ENCODE measurements around the gene KLHDC2.

Gene KLHDC2

DNA sequence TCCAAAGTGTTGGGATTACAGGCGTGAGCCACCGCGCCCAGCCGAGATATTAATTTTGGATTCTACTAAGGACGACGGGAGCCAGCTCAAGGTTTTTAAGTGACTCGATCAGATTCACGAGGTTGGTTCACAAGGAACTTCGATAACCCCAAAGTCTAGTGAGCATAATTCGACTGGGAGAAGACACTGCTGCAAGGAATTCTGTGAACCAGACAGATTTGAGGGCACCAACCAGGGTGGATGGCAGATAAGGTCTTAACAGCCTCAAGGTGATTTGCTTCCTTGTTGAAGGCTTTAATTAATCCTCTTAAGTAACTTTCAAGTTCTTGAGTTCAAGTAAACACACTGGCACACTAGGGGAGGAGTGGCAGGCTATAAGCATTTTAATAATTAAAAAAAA, 1.1 kb upstream of the KLHDC2 start:
- Histone ChIP-seq H3K27ac (ENCODE audit: extremely low read depth, low read depth, low read length) (peak overlapping the region; percentile 98), H3K9me3 (ENCODE audit: control insufficient read depth, insufficient read depth, low read depth, low read length) (no peaks in the 10 kb centered on the region), H3K36me3 (ENCODE audit: control insufficient read depth in 2 of 2, insufficient read depth in 1 of 2, low read length in 2 of 2) (peaks cover 0 to 3% of the 10 kb centered on the region in 2 experiments; a peak in 1 of 3 replicates), H3K4me1 (ENCODE audit: control insufficient read depth, insufficient read depth, low read length) (peaks cover 18% of the 10 kb centered on the region), H3K4me3 (ENCODE audit: low read depth, low read length) (peak overlapping the region; percentile 99)
- TF ChIP-seq ZNF555 (tag by site-specific recombination; conservative IDR thresholded peaks at IDR 0.05) (no peak), ZNF791 (tag by site-specific recombination; IDR thresholded peaks at IDR 0.05) (no peak), ZSCAN30 (tag by site-specific recombination; IDR thresholded peaks at IDR 0.05) (no peak), ZFP3 (tag by site-specific recombination; IDR thresholded peaks at IDR 0.05; ENCODE audit: low read depth) (no peak), ZNF701 (tag by site-specific recombination; IDR thresholded peaks at IDR 0.05) (no peak), ZNF521 (tag by site-specific recombination; IDR thresholded peaks at IDR 0.05) (no peak), ZNF548 (tag by site-specific recombination; IDR thresholded peaks at IDR 0.05) (no peak), SP7 (tag by site-specific recombination; IDR thresholded peaks at IDR 0.05) (no peak), ZFP37 (tag by site-specific recombination; IDR thresholded peaks at IDR 0.05) (no peak)
- CTCF ChIA-PET = interaction anchor here (1.1 to 1.4 kb wide), 2 partner anchors 8 to 132 kb away, joined by 3 to 8 read pairs; partner anchors contain the start of gene DNAAF2
- POLR2A ChIA-PET = interaction anchor here (1.0 to 3.9 kb wide), 10 partner anchors 28 to 180 kb away, joined by 3 to 22 read pairs (median 4); partner anchors contain the start of genes DNAAF2, LRR1, MGAT2 and POLE2

DNA sequence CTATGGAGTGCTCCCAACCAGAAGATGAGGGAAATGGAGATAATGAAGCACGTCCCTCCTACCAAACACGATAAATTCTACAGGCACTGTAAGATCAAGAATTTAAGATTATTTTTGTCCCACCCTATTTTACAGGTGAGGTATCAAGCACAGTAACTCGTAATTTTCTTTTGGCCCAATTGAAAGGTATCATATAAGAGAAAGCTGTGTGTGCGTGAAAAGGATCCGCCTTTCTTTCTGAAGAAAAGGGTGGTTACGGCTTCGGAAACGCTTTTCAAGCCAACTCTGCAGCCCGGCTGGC, 733 bp upstream of the KLHDC2 start:
- peak overlapping the region; percentile 99 for H3K4me3 ChIP-seq (ENCODE audit: low read depth, low read length)
- H3K4me1 ChIP-seq (ENCODE audit: control insufficient read depth, insufficient read depth, low read length) = peaks cover 18% of the 10 kb centered on the region
- H3K36me3 ChIP-seq (ENCODE audit: control insufficient read depth in 2 of 2, insufficient read depth in 1 of 2, low read length in 2 of 2) = peaks cover under 1 to 5% of the 10 kb centered on the region in 2 experiments; a peak in 2 of 3 replicates
- H3K9me3 ChIP-seq (ENCODE audit: control insufficient read depth, insufficient read depth, low read depth, low read length) = no peaks in the 10 kb centered on the region
- POLR2A ChIA-PET = interaction anchor here (0.6 to 3.9 kb wide), 15 partner anchors 9 to 181 kb away, joined by 3 to 22 read pairs (median 4); partner anchors contain the start of genes DNAAF2, LRR1, MGAT2 and POLE2
- CTCF ChIA-PET = interaction anchor here (0.8 to 1.4 kb wide), 5 partner anchors 8 to 314 kb away, joined by 3 to 8 read pairs (median 3); partner anchors contain the start of gene DNAAF2
- peak overlapping the region; percentile 98 for H3K27ac ChIP-seq (ENCODE audit: extremely low read depth, low read depth, low read length)
- no peak for TF ChIP-seq ZNF138 (tag by site-specific recombination; IDR thresholded peaks at IDR 0.05; ENCODE audit: borderline replicate concordance)
- TF ChIP-seq ZNF350 (tag by site-specific recombination; IDR thresholded peaks at IDR 0.05) = no peak
- no peak for TF ChIP-seq REPIN1 (tag by site-specific recombination; IDR thresholded peaks at IDR 0.05; ENCODE audit: low read depth)
- no peak for TF ChIP-seq ZNF837 (tag by site-specific recombination; IDR thresholded peaks at IDR 0.05)
- TF ChIP-seq, protein P1, sequence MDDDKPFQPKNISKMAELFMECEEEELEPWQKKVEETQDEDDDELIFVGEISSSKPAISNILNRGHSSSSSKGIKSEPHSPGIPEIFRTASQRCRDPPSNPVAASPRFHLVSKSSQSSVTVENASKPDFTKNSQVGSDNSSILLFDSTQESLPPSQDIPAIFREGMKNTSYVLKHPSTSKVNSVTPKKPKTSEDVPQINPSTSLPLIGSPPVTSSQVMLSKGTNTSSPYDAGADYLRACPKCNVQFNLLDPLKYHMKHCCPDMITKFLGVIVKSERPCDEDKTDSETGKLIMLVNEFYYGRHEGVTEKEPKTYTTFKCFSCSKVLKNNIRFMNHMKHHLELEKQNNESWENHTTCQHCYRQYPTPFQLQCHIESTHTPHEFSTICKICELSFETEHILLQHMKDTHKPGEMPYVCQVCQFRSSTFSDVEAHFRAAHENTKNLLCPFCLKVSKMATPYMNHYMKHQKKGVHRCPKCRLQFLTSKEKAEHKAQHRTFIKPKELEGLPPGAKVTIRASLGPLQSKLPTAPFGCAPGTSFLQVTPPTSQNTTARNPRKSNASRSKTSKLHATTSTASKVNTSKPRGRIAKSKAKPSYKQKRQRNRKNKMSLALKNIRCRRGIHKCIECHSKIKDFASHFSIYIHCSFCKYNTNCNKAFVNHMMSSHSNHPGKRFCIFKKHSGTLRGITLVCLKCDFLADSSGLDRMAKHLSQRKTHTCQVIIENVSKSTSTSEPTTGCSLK (tag by site-specific recombination; IDR thresholded peaks at IDR 0.05) = no peak
- TF ChIP-seq, protein P2, sequence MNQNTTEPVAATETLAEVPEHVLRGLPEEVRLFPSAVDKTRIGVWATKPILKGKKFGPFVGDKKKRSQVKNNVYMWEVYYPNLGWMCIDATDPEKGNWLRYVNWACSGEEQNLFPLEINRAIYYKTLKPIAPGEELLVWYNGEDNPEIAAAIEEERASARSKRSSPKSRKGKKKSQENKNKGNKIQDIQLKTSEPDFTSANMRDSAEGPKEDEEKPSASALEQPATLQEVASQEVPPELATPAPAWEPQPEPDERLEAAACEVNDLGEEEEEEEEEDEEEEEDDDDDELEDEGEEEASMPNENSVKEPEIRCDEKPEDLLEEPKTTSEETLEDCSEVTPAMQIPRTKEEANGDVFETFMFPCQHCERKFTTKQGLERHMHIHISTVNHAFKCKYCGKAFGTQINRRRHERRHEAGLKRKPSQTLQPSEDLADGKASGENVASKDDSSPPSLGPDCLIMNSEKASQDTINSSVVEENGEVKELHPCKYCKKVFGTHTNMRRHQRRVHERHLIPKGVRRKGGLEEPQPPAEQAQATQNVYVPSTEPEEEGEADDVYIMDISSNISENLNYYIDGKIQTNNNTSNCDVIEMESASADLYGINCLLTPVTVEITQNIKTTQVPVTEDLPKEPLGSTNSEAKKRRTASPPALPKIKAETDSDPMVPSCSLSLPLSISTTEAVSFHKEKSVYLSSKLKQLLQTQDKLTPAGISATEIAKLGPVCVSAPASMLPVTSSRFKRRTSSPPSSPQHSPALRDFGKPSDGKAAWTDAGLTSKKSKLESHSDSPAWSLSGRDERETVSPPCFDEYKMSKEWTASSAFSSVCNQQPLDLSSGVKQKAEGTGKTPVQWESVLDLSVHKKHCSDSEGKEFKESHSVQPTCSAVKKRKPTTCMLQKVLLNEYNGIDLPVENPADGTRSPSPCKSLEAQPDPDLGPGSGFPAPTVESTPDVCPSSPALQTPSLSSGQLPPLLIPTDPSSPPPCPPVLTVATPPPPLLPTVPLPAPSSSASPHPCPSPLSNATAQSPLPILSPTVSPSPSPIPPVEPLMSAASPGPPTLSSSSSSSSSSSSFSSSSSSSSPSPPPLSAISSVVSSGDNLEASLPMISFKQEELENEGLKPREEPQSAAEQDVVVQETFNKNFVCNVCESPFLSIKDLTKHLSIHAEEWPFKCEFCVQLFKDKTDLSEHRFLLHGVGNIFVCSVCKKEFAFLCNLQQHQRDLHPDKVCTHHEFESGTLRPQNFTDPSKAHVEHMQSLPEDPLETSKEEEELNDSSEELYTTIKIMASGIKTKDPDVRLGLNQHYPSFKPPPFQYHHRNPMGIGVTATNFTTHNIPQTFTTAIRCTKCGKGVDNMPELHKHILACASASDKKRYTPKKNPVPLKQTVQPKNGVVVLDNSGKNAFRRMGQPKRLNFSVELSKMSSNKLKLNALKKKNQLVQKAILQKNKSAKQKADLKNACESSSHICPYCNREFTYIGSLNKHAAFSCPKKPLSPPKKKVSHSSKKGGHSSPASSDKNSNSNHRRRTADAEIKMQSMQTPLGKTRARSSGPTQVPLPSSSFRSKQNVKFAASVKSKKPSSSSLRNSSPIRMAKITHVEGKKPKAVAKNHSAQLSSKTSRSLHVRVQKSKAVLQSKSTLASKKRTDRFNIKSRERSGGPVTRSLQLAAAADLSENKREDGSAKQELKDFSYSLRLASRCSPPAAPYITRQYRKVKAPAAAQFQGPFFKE (tag by site-specific recombination; IDR thresholded peaks at IDR 0.05; ENCODE audit: borderline replicate concordance) = no peak
- TF ChIP-seq ZNF600 (tag by site-specific recombination; IDR thresholded peaks at IDR 0.05) = no peak
- TF ChIP-seq, protein P3, sequence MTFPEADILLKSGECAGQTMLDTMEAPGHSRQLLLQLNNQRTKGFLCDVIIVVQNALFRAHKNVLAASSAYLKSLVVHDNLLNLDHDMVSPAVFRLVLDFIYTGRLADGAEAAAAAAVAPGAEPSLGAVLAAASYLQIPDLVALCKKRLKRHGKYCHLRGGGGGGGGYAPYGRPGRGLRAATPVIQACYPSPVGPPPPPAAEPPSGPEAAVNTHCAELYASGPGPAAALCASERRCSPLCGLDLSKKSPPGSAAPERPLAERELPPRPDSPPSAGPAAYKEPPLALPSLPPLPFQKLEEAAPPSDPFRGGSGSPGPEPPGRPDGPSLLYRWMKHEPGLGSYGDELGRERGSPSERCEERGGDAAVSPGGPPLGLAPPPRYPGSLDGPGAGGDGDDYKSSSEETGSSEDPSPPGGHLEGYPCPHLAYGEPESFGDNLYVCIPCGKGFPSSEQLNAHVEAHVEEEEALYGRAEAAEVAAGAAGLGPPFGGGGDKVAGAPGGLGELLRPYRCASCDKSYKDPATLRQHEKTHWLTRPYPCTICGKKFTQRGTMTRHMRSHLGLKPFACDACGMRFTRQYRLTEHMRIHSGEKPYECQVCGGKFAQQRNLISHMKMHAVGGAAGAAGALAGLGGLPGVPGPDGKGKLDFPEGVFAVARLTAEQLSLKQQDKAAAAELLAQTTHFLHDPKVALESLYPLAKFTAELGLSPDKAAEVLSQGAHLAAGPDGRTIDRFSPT (tag by site-specific recombination; IDR thresholded peaks at IDR 0.05) = no peak
- no peak for TF ChIP-seq SCRT1 (tag by site-specific recombination; IDR thresholded peaks at IDR 0.05; ENCODE audit: borderline replicate concordance)
- no peak for TF ChIP-seq ZNF830 (tag by site-specific recombination; IDR thresholded peaks at IDR 0.05; ENCODE audit: low read depth)
- TF ChIP-seq ZNF394 (tag by site-specific recombination; IDR thresholded peaks at IDR 0.05; ENCODE audit: borderline replicate concordance) = no peak
- TF ChIP-seq BCL11B (tag by site-specific recombination; IDR thresholded peaks at IDR 0.05; ENCODE audit: low read depth) = no peak
- TF ChIP-seq ZNF521 (tag by site-specific recombination; IDR thresholded peaks at IDR 0.05) = no peak
- no peak for TF ChIP-seq WT1 (tag by site-specific recombination; IDR thresholded peaks at IDR 0.05)
- peak; percentile 65 for TF ChIP-seq SP2 (tag by site-specific recombination; IDR thresholded peaks at IDR 0.05)
- TF ChIP-seq ZNF664 (tag by site-specific recombination; IDR thresholded peaks at IDR 0.05) = no peak
- TF ChIP-seq ZFHX2 (tag by site-specific recombination; conservative IDR thresholded peaks at IDR 0.05) = no peak
- no peak for TF ChIP-seq ZNF2 (tag by site-specific recombination; IDR thresholded peaks at IDR 0.05)
- no peak for TF ChIP-seq GLIS2 (tag by site-specific recombination; IDR thresholded peaks at IDR 0.05)
